ENCODE data around the gene VGF.

Gene VGF

DNA sequence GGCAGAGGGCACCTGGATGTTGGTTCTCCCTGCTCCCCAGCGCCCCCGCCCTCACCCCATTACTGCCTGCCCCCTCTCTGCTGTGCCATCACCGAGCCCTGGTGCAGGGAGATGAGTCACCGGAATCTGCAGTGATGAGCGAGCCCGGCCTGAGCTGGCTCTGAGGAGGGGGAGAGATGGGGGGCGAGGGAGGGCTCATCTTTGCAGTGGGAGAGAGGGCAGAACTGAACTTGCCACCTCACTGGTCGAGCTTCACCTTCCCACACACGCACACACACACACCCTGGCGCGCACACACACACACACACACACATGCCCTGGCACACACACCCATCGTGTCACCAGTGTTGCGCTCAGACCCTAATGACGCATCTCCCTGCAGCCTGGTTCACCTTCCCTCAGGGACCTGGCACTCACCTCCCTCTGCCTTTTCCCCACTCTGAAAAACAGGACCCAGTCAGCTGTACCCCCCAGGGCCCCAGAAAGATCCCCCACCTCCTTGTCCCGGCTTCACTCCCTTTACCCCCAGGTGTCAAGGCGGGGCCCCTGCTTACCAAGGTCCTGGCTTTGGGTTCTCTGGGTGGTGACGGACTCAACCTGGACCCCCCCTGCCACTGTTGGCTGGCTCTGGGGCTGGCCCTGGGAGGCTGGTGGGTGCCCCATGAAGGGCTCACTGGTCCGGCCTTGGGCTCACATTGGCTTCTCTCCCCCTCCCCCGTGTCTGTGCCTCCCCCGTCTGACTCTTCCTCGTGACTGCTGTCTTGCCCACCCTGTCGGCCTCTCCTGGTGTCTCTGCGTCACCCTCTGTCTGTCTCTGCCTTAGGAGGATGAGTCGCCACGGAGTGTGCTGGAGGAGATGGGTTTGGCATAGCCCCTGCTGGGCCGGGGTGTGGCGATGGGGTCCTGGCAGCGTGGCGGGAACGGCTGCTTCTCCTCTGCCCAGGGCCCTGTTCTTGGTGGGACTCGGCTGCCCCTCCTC lies 5.4 kb downstream of the VGF start:
- no peak for DNase-seq (ENCODE audit: low read depth)

DNA sequence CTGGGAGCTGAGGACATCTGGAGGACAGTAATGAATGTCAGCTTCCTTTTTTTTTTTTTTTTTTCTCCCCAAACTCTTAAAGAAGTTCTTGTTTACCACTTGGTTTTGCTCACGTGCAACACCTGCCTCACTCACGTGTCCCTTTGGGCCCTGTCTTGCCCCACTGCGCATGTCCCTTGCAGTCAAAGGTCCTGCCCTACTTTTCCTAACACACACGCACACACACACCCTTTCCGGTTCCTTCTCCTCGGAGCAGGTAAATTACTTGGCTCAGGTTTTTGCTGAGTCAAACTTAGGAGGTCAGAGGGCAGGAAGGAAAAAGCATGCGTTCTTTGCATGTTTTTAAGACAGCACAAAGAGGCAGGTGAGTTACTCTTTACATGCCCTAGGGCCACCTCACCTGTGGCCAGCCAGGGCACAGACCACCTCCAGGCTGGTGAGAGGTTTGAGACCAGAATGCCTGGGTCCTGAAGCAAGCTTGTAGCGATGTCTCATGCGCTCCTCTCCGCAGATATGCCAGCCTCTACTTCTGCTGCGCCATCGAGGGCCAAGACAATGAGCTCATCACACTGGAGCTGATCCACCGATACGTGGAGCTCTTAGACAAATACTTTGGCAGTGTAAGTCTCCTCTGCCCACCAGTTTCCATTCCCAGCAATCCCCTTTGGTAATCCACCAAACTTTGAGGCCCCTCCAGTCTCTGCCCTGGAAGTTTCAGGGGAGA lies 8.3 kb downstream of the VGF start:
- TF ChIP-seq, protein P1, sequence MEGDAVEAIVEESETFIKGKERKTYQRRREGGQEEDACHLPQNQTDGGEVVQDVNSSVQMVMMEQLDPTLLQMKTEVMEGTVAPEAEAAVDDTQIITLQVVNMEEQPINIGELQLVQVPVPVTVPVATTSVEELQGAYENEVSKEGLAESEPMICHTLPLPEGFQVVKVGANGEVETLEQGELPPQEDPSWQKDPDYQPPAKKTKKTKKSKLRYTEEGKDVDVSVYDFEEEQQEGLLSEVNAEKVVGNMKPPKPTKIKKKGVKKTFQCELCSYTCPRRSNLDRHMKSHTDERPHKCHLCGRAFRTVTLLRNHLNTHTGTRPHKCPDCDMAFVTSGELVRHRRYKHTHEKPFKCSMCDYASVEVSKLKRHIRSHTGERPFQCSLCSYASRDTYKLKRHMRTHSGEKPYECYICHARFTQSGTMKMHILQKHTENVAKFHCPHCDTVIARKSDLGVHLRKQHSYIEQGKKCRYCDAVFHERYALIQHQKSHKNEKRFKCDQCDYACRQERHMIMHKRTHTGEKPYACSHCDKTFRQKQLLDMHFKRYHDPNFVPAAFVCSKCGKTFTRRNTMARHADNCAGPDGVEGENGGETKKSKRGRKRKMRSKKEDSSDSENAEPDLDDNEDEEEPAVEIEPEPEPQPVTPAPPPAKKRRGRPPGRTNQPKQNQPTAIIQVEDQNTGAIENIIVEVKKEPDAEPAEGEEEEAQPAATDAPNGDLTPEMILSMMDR (conservative IDR thresholded peaks at IDR 0.05; ENCODE audit: low read length): no peak
- no peak for DNase-seq (ENCODE audit: low read depth)
- no peak overlapping the region for H3K4me3 ChIP-seq (ENCODE audit: low read length)

More for the DNA sequence above, 5.4 kb downstream of the VGF start:
- no peak overlapping the region for H3K4me3 ChIP-seq (ENCODE audit: low read length)
- TF ChIP-seq, protein P1 (conservative IDR thresholded peaks at IDR 0.05; ENCODE audit: low read length): no peak

DNA sequence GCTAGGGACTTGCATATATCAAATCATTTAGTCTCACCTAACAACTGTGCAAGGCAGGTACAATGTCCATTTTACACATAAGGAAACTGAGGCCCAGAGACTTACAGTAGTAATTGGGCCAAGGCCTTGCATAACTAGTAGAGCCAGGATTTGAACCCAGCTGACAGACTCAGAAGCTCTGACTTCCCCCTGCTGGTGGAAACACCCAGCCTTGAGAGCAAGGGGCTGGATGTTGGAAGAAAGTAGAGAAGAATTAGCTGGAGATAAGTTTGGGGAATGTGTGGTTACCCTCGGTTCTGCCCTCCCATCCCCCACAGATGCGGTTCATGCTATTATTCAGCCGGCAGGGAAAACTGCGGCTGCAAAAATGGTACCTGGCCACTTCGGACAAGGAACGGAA lies 9.1 kb downstream of the VGF start:
- no peak overlapping the region for H3K4me3 ChIP-seq (ENCODE audit: low read length)
- TF ChIP-seq, protein P1 (conservative IDR thresholded peaks at IDR 0.05; ENCODE audit: low read length): peak; percentile 30
- DNase-seq (ENCODE audit: low read depth): no peak

DNA sequence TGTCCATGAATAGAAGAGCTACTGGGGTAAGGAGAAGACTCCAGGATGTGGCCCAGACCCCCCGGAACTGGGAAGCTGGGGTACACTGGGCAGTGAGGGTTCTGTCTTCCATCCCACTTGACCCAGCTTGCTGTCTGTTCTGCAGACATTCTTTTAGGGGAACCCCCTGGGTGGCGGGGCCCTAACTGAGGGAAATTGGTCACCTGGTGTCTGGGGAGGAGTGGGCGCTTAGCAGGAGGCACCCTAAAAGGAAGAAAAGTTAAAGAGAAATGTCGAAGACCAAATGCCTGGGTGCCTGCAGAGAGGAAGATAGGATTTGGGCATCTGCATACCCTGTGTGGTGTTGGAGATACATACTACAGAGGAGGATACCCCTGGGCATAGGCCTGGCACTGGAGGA lies 10.1 kb downstream of the VGF start:
- peak overlapping the region; percentile 84 for H3K4me3 ChIP-seq (ENCODE audit: low read length)
- no peak for DNase-seq (ENCODE audit: low read depth)
- TF ChIP-seq, protein P1 (conservative IDR thresholded peaks at IDR 0.05; ENCODE audit: low read length): no peak

DNA sequence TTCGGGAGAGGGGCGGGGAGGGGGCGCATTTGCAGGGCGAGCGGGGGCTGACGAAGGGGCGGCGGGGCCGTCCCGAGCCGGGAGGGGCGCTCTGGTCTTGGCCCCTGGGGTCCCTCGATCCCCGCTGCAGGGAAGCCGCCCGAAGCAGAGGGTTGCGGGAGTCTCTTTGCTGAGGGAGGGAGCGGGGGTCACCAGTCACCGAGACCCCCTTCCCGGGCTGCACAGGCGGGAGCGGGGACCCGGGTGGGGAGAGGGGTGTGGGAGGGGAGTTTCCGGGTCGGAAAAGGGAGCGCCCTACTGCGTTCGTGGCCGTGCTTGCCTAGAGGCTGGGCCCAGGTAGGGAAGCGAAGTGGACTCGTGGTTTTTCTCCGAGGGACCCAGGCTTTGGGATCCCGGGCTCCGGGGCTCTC lies 10.7 kb downstream of the VGF start:
- TF ChIP-seq, protein P1 (conservative IDR thresholded peaks at IDR 0.05; ENCODE audit: low read length): no peak
- H3K4me3 ChIP-seq (ENCODE audit: low read length): peak overlapping the region; percentile 84
- no peak for DNase-seq (ENCODE audit: low read depth)

DNA sequence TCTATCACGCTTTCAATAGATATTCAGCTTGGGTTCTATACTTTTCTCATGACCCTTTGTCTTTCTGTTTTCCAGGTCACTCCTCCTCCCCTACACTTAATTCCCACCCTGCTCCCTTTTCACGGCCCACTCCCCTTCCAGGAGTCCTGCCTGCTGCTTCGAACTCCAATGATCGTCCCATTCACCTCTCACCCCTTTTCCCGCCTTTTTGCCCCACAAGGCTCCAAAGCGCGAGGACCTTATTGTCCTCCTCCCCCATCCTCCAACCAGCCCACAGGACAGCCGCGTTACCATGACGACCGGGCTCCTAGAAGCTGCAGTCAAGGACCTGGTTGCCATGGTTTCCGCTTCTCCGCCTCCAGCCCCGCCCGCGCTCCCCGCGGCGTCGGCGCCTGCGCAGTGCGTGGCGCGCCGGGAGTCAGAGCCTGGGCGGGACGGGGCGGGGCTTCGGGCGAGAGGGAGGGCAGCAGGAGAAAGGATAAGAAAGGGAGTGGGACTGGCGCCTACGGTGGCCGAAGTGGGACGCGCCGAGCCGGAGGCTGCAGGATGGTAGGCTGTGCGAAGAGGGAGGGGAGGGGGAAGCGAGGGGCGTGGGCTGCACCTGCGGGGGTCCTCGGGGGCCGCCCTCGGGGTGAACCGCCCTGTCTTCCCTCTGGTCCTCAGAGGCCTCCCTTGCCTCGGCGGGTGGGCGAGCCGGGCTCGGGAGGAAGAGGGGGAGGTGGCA lies 11.2 kb downstream of the VGF start, which contains the start of gene AP1S1:
Gene AP1S1 (plus strand): TSS at position 508 of the 724 bp plus-strand sequence. CDS start 39 bp downstream, at position 547.
- peak; percentile 94 for DNase-seq (ENCODE audit: low read depth)
- H3K4me3 ChIP-seq (ENCODE audit: low read length): peak within 1 kb of the TSS; percentile 84
- TF ChIP-seq, protein P1 (conservative IDR thresholded peaks at IDR 0.05; ENCODE audit: low read length): no peak
